22Rv1 (cell line): ENCODE results near the gene MAMDC2.

ENCODE experiments used
- CTCF ChIP-seq: fragments of 450-650 bp; IDR thresholded peaks from 2 replicates; pipeline ENCODE4 v1.5.1; 2017; ENCODE audit warnings: mild to moderate bottlenecking
- ZFX ChIP-seq: fragments of 450-650 bp; IDR thresholded peaks from 2 replicates; pipeline ENCODE4 v1.6.1; 2017; ENCODE audit warnings: antibody characterized with exemption, borderline replicate concordance

GRCh38 chr9:70111641-70112236 is 68.1 kb downstream of the MAMDC2 start:
- TF ChIP-seq CTCF, result no peak
- TF ChIP-seq ZFX, result no peak
